IMR-90 (cell line): Measurements from ENCODE around the gene NT5DC3. TPM values are rescaled to one million over a fixed set of nuclear protein-coding genes. Genes with fewer than 3 reads are reported as not detected.

Experiments
- ATAC-seq: fragments of 200-7000 bp; cut with Tn5 transposase; 2 replicates; pipeline ENCODE4 v1.9.1; 2020; ENCODE audit warnings: low read depth, mild to moderate bottlenecking, moderate library complexity
- BruUV-seq: library from RNA; stranded (reverse); fragments of 400-500 nt; replicated peaks from 2 replicates; lab custom pipeline; 2021; lab: Mats Ljungman, UMichigan
- CTCF ChIA-PET: fragments of 300-600 bp; formaldehyde crosslinking; extraction: SDS; loops from one replicate; lab custom pipeline; 2021; ENCODE audit warnings: antibody characterized with exemption; lab: Yijun Ruan, JAX
- POLR2A ChIA-PET: fragments of 300-600 bp; sonication (Branson Sonifier 250); formaldehyde crosslinking; loops from one replicate; lab custom pipeline; 2022; ENCODE audit warnings: antibody characterized with exemption; ENCODE audit not compliant: unreplicated experiment; lab: Charles Lee
- DNase-seq: peaks from one replicate; pipeline ENCODE4 v3.0.0; 2013
- H2AFZ ChIP-seq: replicated peaks from 2 replicates; pipeline ENCODE3; 2013; ENCODE audit warnings: low read length, mild to moderate bottlenecking; ENCODE audit not compliant: poor library complexity
- H2AK5ac ChIP-seq: 2 replicates; pipeline ENCODE4 v1.6.1; 2013; ENCODE audit warnings: low read depth, low read length, inconsistent platforms
- H2AK9ac ChIP-seq: replicated peaks from 2 replicates; pipeline ENCODE3; 2013; ENCODE audit warnings: mild to moderate bottlenecking, low read depth, low read length, moderate library complexity; ENCODE audit not compliant: poor library complexity
- H2BK120ac ChIP-seq: 2 replicates; pipeline ENCODE4 v1.6.1; 2013; ENCODE audit warnings: low read depth, low read length, inconsistent platforms
- H2BK15ac ChIP-seq: 3 replicates; pipeline ENCODE4 v1.6.1; 2013; ENCODE audit warnings: low read depth, low read length, inconsistent platforms
- H2BK20ac ChIP-seq: 2 replicates; pipeline ENCODE4 v1.6.1; 2013; ENCODE audit warnings: low read depth, mild to moderate bottlenecking, inconsistent platforms, low read length, moderate library complexity
- H2BK5ac ChIP-seq: 2 replicates; pipeline ENCODE4 v1.6.1; 2013; ENCODE audit warnings: mild to moderate bottlenecking, low read depth, low read length, inconsistent platforms; ENCODE audit not compliant: poor library complexity, severe bottlenecking
- H3K14ac ChIP-seq: replicated peaks from 2 replicates; pipeline ENCODE4 v1.6.1; 2013; ENCODE audit warnings: low read depth, low read length, inconsistent platforms
- H3K18ac ChIP-seq: 2 replicates; pipeline ENCODE4 v1.6.1; 2013; ENCODE audit warnings: low read depth, low read length, control low read depth
- H3K23ac ChIP-seq: 2 replicates; pipeline ENCODE4 v1.6.1; 2013; ENCODE audit warnings: low read depth, low read length, inconsistent platforms
- H3K27ac ChIP-seq: 2 replicates; pipeline ENCODE4 v1.5.1; 2013; ENCODE audit warnings: mild to moderate bottlenecking, control low read depth, low read length; ENCODE audit not compliant: insufficient read depth
- H3K27me3 ChIP-seq: 2 replicates; pipeline ENCODE4 v1.6.1; 2013; ENCODE audit warnings: low read length; ENCODE audit not compliant: control insufficient read depth, insufficient read depth
- H3K36me3 ChIP-seq: 2 replicates; pipeline ENCODE4 v1.6.1; 2013; ENCODE audit warnings: low read length, mixed read lengths; ENCODE audit not compliant: control insufficient read depth, insufficient read depth
- H3K4ac ChIP-seq: 2 replicates; pipeline ENCODE4 v1.6.1; 2013; ENCODE audit warnings: low read depth, low read length, inconsistent platforms
- H3K4me1 ChIP-seq: 2 replicates; pipeline ENCODE4 v1.6.1; 2013; ENCODE audit warnings: low read length, mixed read lengths; ENCODE audit not compliant: control insufficient read depth, insufficient read depth
- H3K4me2 ChIP-seq: 2 replicates; pipeline ENCODE4 v1.6.1; 2013; ENCODE audit warnings: low read depth, mild to moderate bottlenecking, control low read depth, low read length, moderate library complexity
- H3K4me3 ChIP-seq: 2 replicates; pipeline ENCODE4 v1.5.1; 2013; ENCODE audit warnings: low read depth, mild to moderate bottlenecking, control low read depth, low read length, moderate library complexity; ENCODE audit not compliant: insufficient read depth
- H3K56ac ChIP-seq: 2 replicates; pipeline ENCODE4 v1.6.1; 2013; ENCODE audit warnings: low read length, inconsistent platforms; ENCODE audit not compliant: insufficient read depth; ENCODE audit errors: extremely low read depth
- H3K79me1 ChIP-seq, 2 experiments: 2 replicates each; pipeline ENCODE4 v1.6.1; 2013; ENCODE audit warnings: low read length in 2 of 2, inconsistent platforms in 1 of 2, low read depth in 1 of 2
- H3K9ac ChIP-seq: 2 replicates; pipeline ENCODE4 v1.6.1; 2013; ENCODE audit warnings: low read depth, low read length, control low read depth
- H3K9me1 ChIP-seq: 2 replicates; pipeline ENCODE4 v1.6.1; 2013; ENCODE audit warnings: low read length, inconsistent platforms; ENCODE audit not compliant: insufficient read depth
- H3K9me3 ChIP-seq: 2 replicates; pipeline ENCODE4 v1.6.1; 2013; ENCODE audit warnings: low read length; ENCODE audit not compliant: control insufficient read depth, insufficient read depth
- H4K20me1 ChIP-seq: 2 replicates; pipeline ENCODE4 v1.6.1; 2013; ENCODE audit warnings: low read length, inconsistent platforms; ENCODE audit not compliant: insufficient read depth
- H4K5ac ChIP-seq: 2 replicates; pipeline ENCODE4 v1.6.1; 2013; ENCODE audit warnings: mild to moderate bottlenecking, low read depth, low read length, control low read depth
- H4K8ac ChIP-seq, 2 experiments: 2 replicates each; pipeline ENCODE4 v1.6.1; 2013; ENCODE audit warnings: low read depth in 2 of 2, low read length in 2 of 2, control low read depth in 1 of 2, inconsistent platforms in 1 of 2
- H4K91ac ChIP-seq: 2 replicates; pipeline ENCODE4 v1.6.1; 2013; ENCODE audit warnings: low read depth, low read length, inconsistent platforms; ENCODE audit not compliant: insufficient read depth
- MAFK ChIP-seq: IDR thresholded peaks from 2 replicates; pipeline ENCODE4 v1.6.1; 2012; ENCODE audit warnings: low read depth, low read length, improper control_type of control experiment
- NFE2L2 ChIP-seq: fragments of 150-350 bp; IDR thresholded peaks from 2 replicates; pipeline ENCODE4 v1.6.1; 2016; ENCODE audit warnings: low read depth, mild to moderate bottlenecking, low read length
- RAD21 ChIP-seq: IDR thresholded peaks from 2 replicates; pipeline ENCODE4 v1.6.1; 2012; ENCODE audit warnings: low read length, improper control_type of control experiment
- WGBS, 2 experiments: methylation state at CpG; one replicate each; pipeline versions ENCODE4 v1.1.5 to v1.1.7; 2013; ENCODE audit warnings: missing lambda C conversion rate in 2 of 2; ENCODE audit not compliant: insufficient read length in 1 of 2; ENCODE audit errors: extremely low coverage in 2 of 2; 5-methylcytosine and 5-hydroxymethylcytosine counted together
- dilution Hi-C: fragments of 300-500 bp; cut with HindIII; formaldehyde crosslinking; loops from one replicate; pipeline ENCODE4 v1.14.3; 2018; ENCODE audit warnings: low sequenced_read_pairs; ENCODE audit not compliant: unreplicated experiment
- in situ Hi-C: fragments of 300-500 bp; cut with MboI; formaldehyde crosslinking; loops from 3 replicates; pipeline ENCODE4 v1.14.3; 2019; ENCODE audit warnings: low sequenced_read_pairs, inconsistent platforms, mixed read lengths
- intact Hi-C: fragments of 100-400 bp; cut with micrococcal nuclease; formaldehyde crosslinking; loops from 2 replicates; pipeline ENCODE4 v1.10.0; 2022
- polyA plus RNA-seq, 3 experiments: library from polyadenylated mRNA; depleted of rRNA; stranded (reverse); fragments of >200 nt; gene quantifications; 2 replicates each; pipeline ENCODE4 v1.2.3, GENCODE V29; 2012; ENCODE audit warnings: low replicate concordance in 1 of 3
- total RNA-seq: library from RNA; depleted of rRNA; stranded (reverse); fragments of >200 nt; gene quantifications from 2 replicates; pipeline ENCODE4 v1.2.3, GENCODE V29; 2012

The NT5DC3 gene
- total and polyA plus RNA-seq, 2 of the 4 experiments (the other 2 are of a cell fraction): 7.3 to 17.6 TPM

GRCh38 chr12:103762473-103762872, 78.6 kb downstream of the NT5DC3 start:
- H2AK5ac ChIP-seq: no peak overlapping the region

More at GRCh38 chr12:103762473-103762872, 78.6 kb downstream of the NT5DC3 start:
- no peak overlapping the region for H2BK20ac ChIP-seq
- DNase-seq: no peak
- intact Hi-C loops (no loop called here), in situ Hi-C loops (no loop called here), dilution Hi-C loops (no loop called here)
- no peaks in the 10 kb centered on the region for H3K27me3 ChIP-seq
- H3K4ac ChIP-seq: no peak overlapping the region
- WGBS, 2 experiments: no CpG with 5 or more reads among the region's 5 CpGs
- no peak overlapping the region for H2BK5ac ChIP-seq
- no TSS peak for BruUV-seq
- H3K79me1 ChIP-seq: no peaks in the 10 kb centered on the region
- no peak overlapping the region for H4K5ac ChIP-seq
- H3K56ac ChIP-seq: no peak overlapping the region
- H3K9ac ChIP-seq: no peak overlapping the region
- no peak overlapping the region for H4K91ac ChIP-seq
- no peak overlapping the region for H3K23ac ChIP-seq
- peaks cover 5% of the 10 kb centered on the region for H3K36me3 ChIP-seq
- no peak overlapping the region for H3K27ac ChIP-seq
- H3K4me1 ChIP-seq: no peaks in the 10 kb centered on the region
- H2AK9ac ChIP-seq: no peak overlapping the region
- H2AFZ ChIP-seq: no peak overlapping the region
- CTCF ChIA-PET: no interaction called here
- H3K14ac ChIP-seq: no peak overlapping the region
- no peaks in the 10 kb centered on the region for H3K9me1 ChIP-seq
- no peak overlapping the region for H3K4me3 ChIP-seq
- POLR2A ChIA-PET: no interaction called here
- no peak overlapping the region for H3K4me2 ChIP-seq
- no peak overlapping the region for H2BK15ac ChIP-seq
- H4K8ac ChIP-seq: no peak overlapping the region
- H3K9me3 ChIP-seq: no peaks in the 10 kb centered on the region
- no peak overlapping the region for H2BK120ac ChIP-seq
- TF ChIP-seq RAD21 (no peak), MAFK (no peak), NFE2L2 (no peak)
- H3K18ac ChIP-seq: no peak overlapping the region
- H4K20me1 ChIP-seq: no peaks in the 10 kb centered on the region
- no peak for ATAC-seq
